Ovary (tissue), 3 donors: ENCODE data around the gene ANKH.

Source experiments
- POLR2A ChIP-seq: fragments of 450-650 bp; IDR thresholded peaks from one replicate; pipeline ENCODE4 v1.6.1; 2017; ENCODE audit warnings: antibody characterized with exemption, mild to moderate bottlenecking, moderate library complexity
- TF ChIP-seq, protein P1 (sequence below), 3 donors: fragments of 450-650 bp in 2 of 3; fragments of 200-600 bp in 1 of 3; IDR thresholded peaks; one replicate each; pipeline versions ENCODE4 v1.5.1 to v1.8.0; 2016 to 2022; ENCODE audit warnings: antibody characterized with exemption in 3 of 3, mild to moderate bottlenecking in 1 of 3
- donor health status: DM: no; HTN: no; CAD: no.

DNA sequence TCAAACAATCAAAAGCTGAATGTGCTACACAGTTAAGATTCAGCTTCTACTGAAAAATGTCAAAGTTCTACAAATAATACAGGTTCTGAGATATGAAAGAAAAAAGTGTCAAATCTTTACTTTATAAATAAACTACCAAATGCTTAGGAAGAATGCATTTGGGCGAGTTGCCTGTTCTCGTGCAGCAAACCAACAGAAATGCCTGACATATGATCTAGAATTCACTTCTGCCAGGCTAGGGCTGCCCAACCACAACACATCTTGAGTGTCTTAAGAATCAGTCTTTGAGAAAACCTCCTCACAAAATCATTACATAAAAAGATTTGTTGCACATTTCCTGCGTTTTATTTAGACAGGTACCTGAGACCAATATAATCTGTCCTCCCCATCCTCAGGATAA, 42.2 kb downstream of the ANKH start:
- TF ChIP-seq, protein P1, sequence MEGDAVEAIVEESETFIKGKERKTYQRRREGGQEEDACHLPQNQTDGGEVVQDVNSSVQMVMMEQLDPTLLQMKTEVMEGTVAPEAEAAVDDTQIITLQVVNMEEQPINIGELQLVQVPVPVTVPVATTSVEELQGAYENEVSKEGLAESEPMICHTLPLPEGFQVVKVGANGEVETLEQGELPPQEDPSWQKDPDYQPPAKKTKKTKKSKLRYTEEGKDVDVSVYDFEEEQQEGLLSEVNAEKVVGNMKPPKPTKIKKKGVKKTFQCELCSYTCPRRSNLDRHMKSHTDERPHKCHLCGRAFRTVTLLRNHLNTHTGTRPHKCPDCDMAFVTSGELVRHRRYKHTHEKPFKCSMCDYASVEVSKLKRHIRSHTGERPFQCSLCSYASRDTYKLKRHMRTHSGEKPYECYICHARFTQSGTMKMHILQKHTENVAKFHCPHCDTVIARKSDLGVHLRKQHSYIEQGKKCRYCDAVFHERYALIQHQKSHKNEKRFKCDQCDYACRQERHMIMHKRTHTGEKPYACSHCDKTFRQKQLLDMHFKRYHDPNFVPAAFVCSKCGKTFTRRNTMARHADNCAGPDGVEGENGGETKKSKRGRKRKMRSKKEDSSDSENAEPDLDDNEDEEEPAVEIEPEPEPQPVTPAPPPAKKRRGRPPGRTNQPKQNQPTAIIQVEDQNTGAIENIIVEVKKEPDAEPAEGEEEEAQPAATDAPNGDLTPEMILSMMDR (IDR thresholded peaks at IDR 0.05) = no peak
- no peak for TF ChIP-seq POLR2A
